Psoas muscle (tissue), 8 donors: ENCODE results near the gene HOXA5. TPM values are rescaled to one million over a fixed set of nuclear protein-coding genes. Genes with fewer than 3 reads are reported as not detected.

Source experiments
- ATAC-seq, 4 donors: fragments of 200-7000 bp; cut with Tn5 transposase; one replicate each; pipeline ENCODE4 v1.9.1; 2020; ENCODE audit warnings: moderate library complexity in 3 of 4, mild to moderate bottlenecking in 2 of 4
- DNase-seq, 2 donors: peaks; one replicate each; pipeline ENCODE4 v3.0.0-alpha.2; 2020
- H3K27ac ChIP-seq: fragments of 200-600 bp; one replicate; pipeline ENCODE4 v1.8.0; 2022
- H3K27me3 ChIP-seq, 3 donors: fragments of 200-600 bp in 1 of 3; one replicate each; pipeline versions ENCODE4 v1.6.1 to v1.8.0; 2013 to 2022; ENCODE audit warnings: low read length in 2 of 3, mild to moderate bottlenecking in 2 of 3, moderate library complexity in 1 of 3; ENCODE audit not compliant: insufficient read depth in 3 of 3
- H3K36me3 ChIP-seq, 2 donors: fragments of 200-600 bp in 1 of 2; one replicate each; pipeline versions ENCODE4 v1.6.1 to v1.8.0; 2013 to 2022; ENCODE audit warnings: low read depth in 1 of 2, mild to moderate bottlenecking in 1 of 2, moderate library complexity in 1 of 2; ENCODE audit not compliant: insufficient read depth in 1 of 2
- H3K4me1 ChIP-seq: fragments of 200-600 bp; one replicate; pipeline ENCODE4 v1.8.0; 2022
- H3K4me3 ChIP-seq: fragments of 200-600 bp; one replicate; pipeline ENCODE4 v1.8.0; 2022; ENCODE audit warnings: mild to moderate bottlenecking
- H3K9me3 ChIP-seq: fragments of 200-600 bp; one replicate; pipeline ENCODE4 v1.8.0; 2022
- WGBS, 3 donors: extraction: QIAGEN DNeasy Blood & Tissue Kit; methylation state at CpG; one replicate each; pipeline versions ENCODE4 v1.1.6 to v1.1.7; 2013; 5-methylcytosine and 5-hydroxymethylcytosine counted together
- intact Hi-C, 2 donors: fragments of 100-400 bp; cut with DNase I; formaldehyde crosslinking; loops; one replicate each; pipeline versions ENCODE4 v1.11.0 to v1.14.2; 2022
- polyA plus RNA-seq, 3 donors: library from polyadenylated mRNA; stranded (reverse); fragments of 200-250 nt; gene quantifications; one replicate each; pipeline ENCODE4 v1.2.3, GENCODE V29; 2013
- total RNA-seq, 4 donors: library from RNA; stranded (reverse); fragmentation: NEBNext Ultra II Directional in 2 of 4; extraction: Animal tissue kit (Norgen Biotek cat#: 25700) in 2 of 4; gene quantifications; one replicate each; pipeline versions ENCODE4 v1.2.1 to v1.2.4, GENCODE V29; 2021 to 2023
- TF ChIP-seq, protein P1 (sequence below): fragments of 200-600 bp; IDR thresholded peaks from one replicate; pipeline ENCODE4 v1.8.0; 2022; ENCODE audit warnings: antibody characterized with exemption
- donor health status: healthy with polysubstance abuse.
- donor health status: DM: no; HTN: no; CAD: no; lungs with moderate emphysema.
- donor health status: Bipolar disorder and iron deficiency.
- donor health status: healthy.
- donor health status: DM: yes; HTN: yes; CAD: no.
- donor health status: DM: no; HTN: no; CAD: no.
- donor health status: DM: no; HTN: no; CAD: no.
- donor health status: DM: yes; HTN: yes; CAD: no.

The HOXA5 gene
- total and polyA plus RNA-seq, 7 donors: 2.6 to 18.8 (median 6.6) TPM

DNA sequence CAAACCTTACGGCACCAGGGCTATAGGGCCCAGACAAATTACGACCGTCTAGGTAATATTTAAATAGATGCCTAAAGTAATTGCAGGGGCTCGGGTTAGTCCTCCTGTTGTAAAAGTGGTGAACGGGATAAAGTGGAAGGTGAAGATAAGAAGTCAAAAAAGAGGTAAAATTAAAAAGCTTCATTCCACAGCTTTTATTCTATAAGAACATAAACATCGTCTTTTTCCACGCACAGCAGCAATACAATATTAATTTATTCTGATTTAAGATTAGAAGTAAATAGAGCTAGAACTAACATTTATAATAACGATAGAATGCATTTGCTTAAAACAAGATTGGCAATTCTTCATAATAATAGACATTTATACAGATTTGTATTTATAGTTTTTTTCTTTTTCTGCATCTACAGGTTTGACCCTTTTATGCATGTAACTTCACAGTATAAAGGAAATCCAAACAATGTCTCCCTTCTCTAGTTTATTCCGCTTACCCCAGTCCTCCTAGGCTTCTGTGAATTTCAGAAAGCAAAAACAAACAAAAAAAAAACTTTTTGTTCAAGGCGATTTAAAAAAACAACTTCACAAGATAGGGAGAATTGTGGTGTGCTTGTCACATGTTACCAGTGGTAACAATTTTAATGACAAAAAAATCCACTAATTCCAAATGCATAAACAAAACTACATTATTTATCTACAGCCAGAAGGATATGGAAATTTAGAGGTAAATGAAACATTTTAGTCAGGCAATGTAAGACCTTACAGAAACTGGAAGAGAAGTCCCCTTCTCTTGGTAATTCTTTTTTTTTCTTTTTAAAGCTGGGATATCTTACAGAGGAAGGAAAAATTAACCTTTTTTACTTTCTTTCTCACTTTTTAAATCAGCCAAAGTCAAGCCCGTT is 27.2 kb upstream of the HOXA5 start:
- ATAC-seq (no peak), DNase-seq (no peak)
- 26 to 35% (median 31%) methylated on average over 11 of the region's 11 CpGs for WGBS, 3 donors
- Histone ChIP-seq H3K27ac (peak overlapping the region; percentile 92), H3K4me1 (peaks cover 17% of the 10 kb centered on the region), H3K9me3 (no peaks in the 10 kb centered on the region), H3K36me3 (no peaks in the 10 kb centered on the region), H3K4me3 (peak overlapping the region; percentile 79), H3K27me3 (no peaks in the 10 kb centered on the region)
- TF ChIP-seq, protein P1, sequence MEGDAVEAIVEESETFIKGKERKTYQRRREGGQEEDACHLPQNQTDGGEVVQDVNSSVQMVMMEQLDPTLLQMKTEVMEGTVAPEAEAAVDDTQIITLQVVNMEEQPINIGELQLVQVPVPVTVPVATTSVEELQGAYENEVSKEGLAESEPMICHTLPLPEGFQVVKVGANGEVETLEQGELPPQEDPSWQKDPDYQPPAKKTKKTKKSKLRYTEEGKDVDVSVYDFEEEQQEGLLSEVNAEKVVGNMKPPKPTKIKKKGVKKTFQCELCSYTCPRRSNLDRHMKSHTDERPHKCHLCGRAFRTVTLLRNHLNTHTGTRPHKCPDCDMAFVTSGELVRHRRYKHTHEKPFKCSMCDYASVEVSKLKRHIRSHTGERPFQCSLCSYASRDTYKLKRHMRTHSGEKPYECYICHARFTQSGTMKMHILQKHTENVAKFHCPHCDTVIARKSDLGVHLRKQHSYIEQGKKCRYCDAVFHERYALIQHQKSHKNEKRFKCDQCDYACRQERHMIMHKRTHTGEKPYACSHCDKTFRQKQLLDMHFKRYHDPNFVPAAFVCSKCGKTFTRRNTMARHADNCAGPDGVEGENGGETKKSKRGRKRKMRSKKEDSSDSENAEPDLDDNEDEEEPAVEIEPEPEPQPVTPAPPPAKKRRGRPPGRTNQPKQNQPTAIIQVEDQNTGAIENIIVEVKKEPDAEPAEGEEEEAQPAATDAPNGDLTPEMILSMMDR: no peak
- intact Hi-C loops: no loop called here

DNA sequence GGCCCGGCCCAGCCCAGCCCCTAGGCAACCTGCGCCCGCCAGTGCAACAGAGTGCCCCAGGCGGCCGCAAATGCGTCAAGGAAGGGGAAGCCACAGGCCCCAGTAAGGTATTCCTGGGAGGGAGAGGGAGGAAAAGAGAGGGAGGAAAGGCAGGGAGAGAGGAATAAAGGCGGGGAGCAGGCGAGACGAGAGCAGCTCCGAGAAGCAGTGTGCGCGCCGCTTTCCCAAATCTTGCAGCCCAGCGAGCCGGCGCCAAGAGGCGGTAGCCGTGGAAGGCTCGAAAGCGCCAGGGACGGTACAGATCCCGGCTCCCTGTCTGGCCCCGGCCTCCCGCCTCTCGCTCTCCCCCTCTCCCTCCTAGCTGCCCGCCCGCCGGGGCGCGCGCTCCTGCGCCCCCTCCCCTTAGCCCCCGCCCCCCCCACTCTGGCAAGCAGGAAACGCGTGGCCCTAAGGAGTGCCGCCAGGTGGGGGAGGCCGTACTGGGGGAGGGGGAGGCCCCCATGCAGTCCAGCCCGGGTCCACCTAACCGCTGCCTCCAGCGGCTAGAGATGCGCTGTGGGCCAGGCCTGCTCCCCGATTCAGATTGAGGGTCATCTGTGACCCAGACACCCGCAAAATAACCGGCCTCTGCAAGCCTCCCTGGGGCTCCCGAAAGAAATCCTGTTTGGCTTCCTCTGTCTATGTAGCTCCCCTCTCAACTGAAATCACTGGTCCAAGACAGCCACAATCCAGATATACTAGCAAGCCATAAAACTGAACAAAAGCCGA is 26.4 kb upstream of the HOXA5 start:
- H3K9me3 ChIP-seq: no peaks in the 10 kb centered on the region
- peak overlapping the region; percentile 79 for H3K4me3 ChIP-seq
- peak in 1 of 2 donors; percentile 70 for DNase-seq
- peaks cover 14% of the 10 kb centered on the region for H3K4me1 ChIP-seq
- intact Hi-C loops: loop anchor here (1.0 to 10.0 kb wide), 4 partner anchors 965 to 1605 kb away; partner anchors contain the start of genes CBX3 (in 1 of the 2) and HNRNPA2B1 (in 1 of the 2)
- H3K27me3 ChIP-seq: no peaks in the 10 kb centered on the region
- peak overlapping the region; percentile 92 for H3K27ac ChIP-seq
- H3K36me3 ChIP-seq: no peaks in the 10 kb centered on the region
- TF ChIP-seq, protein P1: no peak
- 3 to 6% (median 4%) methylated on average over 22 to 46 of the region's 46 CpGs for WGBS, 3 donors
- ATAC-seq: no peak

DNA sequence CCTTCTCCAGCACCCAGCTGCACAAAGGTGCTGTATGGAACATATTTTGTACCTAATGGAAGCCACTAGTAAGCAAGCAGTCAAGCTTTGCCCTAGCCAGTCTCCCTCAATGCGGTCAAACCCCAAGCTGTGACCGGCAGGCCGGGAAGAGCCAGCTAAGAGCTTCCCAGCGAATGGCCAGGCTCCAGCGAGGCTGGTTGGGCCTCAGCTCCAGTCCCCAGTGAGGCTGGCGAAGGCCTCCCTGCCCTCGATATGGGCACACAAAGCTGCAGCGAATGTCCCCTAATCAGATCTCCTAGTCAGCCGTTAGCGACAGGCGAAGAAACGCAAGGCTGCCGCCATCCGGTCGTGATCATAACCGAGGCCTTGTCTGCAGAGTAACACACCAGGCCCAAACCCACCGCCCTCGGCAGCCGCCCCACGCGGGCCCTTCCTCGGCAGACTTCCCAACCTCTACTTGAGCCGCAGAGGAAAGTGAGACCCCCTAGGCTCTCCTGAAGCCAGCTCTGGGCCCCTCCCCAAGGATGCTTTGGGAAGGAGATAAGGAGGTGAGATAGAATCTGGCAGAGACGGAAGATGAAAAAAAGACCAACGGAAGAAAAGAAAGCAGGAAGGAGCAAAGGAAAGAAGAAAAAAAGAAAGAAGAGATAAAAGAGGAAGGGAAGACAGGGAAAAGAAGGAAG is 24.9 kb upstream of the HOXA5 start:
- TF ChIP-seq, protein P1: no peak
- ATAC-seq (peak in 3 of 4 donors; percentile 26 to 47 (median 37)), DNase-seq (peak in 1 of 2 donors; percentile 88)
- no peaks in the 10 kb centered on the region for H3K36me3 ChIP-seq
- peaks cover 17% of the 10 kb centered on the region for H3K4me1 ChIP-seq
- WGBS, 3 donors: 20 to 26% (median 21%) methylated on average over 25 of the region's 25 CpGs
- intact Hi-C loops: loop anchor here (5.0 to 10.0 kb wide), 3 partner anchors 964 to 1604 kb away; partner anchors contain the start of genes CBX3 (in 1 of the 2) and HNRNPA2B1 (in 1 of the 2)
- H3K4me3 ChIP-seq: peak overlapping the region; percentile 79
- no peaks in the 10 kb centered on the region for H3K27me3 ChIP-seq
- no peaks in the 10 kb centered on the region for H3K9me3 ChIP-seq
- H3K27ac ChIP-seq: peak overlapping the region; percentile 92

DNA sequence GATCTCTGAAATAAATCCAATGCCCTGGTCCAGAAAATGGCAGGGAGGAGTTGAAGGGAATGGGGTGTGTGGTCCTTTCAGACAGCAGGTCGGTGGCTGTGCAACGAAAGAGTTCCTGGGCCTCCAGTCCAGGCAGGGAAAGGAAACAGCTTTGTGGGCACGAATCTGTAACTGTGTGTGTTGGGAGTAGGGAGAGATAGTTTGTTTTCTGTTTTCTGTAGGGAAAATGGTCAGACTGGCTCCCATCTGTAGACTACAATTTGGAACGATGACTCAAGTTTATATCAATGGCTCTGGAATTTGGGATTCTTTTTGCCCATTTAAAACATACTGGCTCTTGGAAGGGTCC is 24.4 kb upstream of the HOXA5 start:
- intact Hi-C loops: loop anchor here (5.0 to 10.0 kb wide), 3 partner anchors 963 to 1603 kb away; partner anchors contain the start of genes CBX3 (in 1 of the 2) and HNRNPA2B1 (in 1 of the 2)
- Histone ChIP-seq H3K9me3 (no peaks in the 10 kb centered on the region), H3K4me3 (peak overlapping the region; percentile 79), H3K36me3 (no peaks in the 10 kb centered on the region), H3K4me1 (peaks cover 22% of the 10 kb centered on the region), H3K27ac (peak overlapping the region; percentile 92), H3K27me3 (no peaks in the 10 kb centered on the region)
- TF ChIP-seq, protein P1: no peak
- ATAC-seq: no peak
- 18 to 45% (median 29%) methylated on average over 4 of the region's 4 CpGs for WGBS, 3 donors
- DNase-seq: no peak
